Measurements from ENCODE around the gene SEC24B.
"Not testable (repeated sequence)": the region's sequence is repeated elsewhere in the genome, so short reads cannot be mapped to it uniquely, and the experiment has no call there.

SEC24B gene

GRCh38 chr4:109495514-109495913 lies 61.9 kb downstream of the SEC24B start:
- TF ChIP-seq CTCF (IDR thresholded peaks at IDR 0.05; ENCODE audit: low read depth, low read length, missing control alignments): no peak
- DNase-seq (ENCODE audit: extremely low read depth, low read depth): no peak
- H3K4me3 ChIP-seq (replicated peaks; ENCODE audit: low read depth, low read length): no peak overlapping the region

GRCh38 chr4:109496875-109497274 lies 63.3 kb downstream of the SEC24B start:
- no peak for DNase-seq (ENCODE audit: extremely low read depth, low read depth)
- H3K4me3 ChIP-seq (replicated peaks; ENCODE audit: low read depth, low read length): no peak overlapping the region
- no peak for TF ChIP-seq CTCF (IDR thresholded peaks at IDR 0.05; ENCODE audit: low read depth, low read length, missing control alignments)

GRCh38 chr4:109497511-109497910 lies 63.9 kb downstream of the SEC24B start:
- no peak overlapping the region for H3K4me3 ChIP-seq (replicated peaks; ENCODE audit: low read depth, low read length)
- no peak for TF ChIP-seq CTCF (IDR thresholded peaks at IDR 0.05; ENCODE audit: low read depth, low read length, missing control alignments)
- no peak for DNase-seq (ENCODE audit: extremely low read depth, low read depth)

- DNase-seq (ENCODE audit: extremely low read depth, low read depth): no peak
- no peak for TF ChIP-seq CTCF (IDR thresholded peaks at IDR 0.05; ENCODE audit: low read depth, low read length, missing control alignments)
Observed at GRCh38 chr4:109499513-109499912, 65.9 kb downstream of the SEC24B start.

GRCh38 chr4:109506890-109507289 lies 73.3 kb downstream of the SEC24B start:
- TF ChIP-seq CTCF (IDR thresholded peaks at IDR 0.05; ENCODE audit: low read depth, low read length, missing control alignments): no peak
- no peak for DNase-seq (ENCODE audit: extremely low read depth, low read depth)
- no peak overlapping the region for H3K4me3 ChIP-seq (replicated peaks; ENCODE audit: low read depth, low read length)

More at GRCh38 chr4:109499513-109499912, 65.9 kb downstream of the SEC24B start:
- H3K4me3 ChIP-seq (replicated peaks; ENCODE audit: low read depth, low read length): no peak overlapping the region

GRCh38 chr4:109510687-109511086 lies 77.1 kb downstream of the SEC24B start:
- no peak for DNase-seq (ENCODE audit: extremely low read depth, low read depth)
- no peak overlapping the region for H3K4me3 ChIP-seq (replicated peaks; ENCODE audit: low read depth, low read length)
- TF ChIP-seq CTCF (IDR thresholded peaks at IDR 0.05; ENCODE audit: low read depth, low read length, missing control alignments): no peak

- no peak overlapping the region for H3K4me3 ChIP-seq (replicated peaks; ENCODE audit: low read depth, low read length)
- TF ChIP-seq CTCF (IDR thresholded peaks at IDR 0.05; ENCODE audit: low read depth, low read length, missing control alignments): no peak
- DNase-seq (ENCODE audit: extremely low read depth, low read depth): no peak
Observed at GRCh38 chr4:109511414-109511813, 77.8 kb downstream of the SEC24B start.

- H3K4me3 ChIP-seq (replicated peaks; ENCODE audit: low read depth, low read length); DNase-seq (ENCODE audit: extremely low read depth, low read depth): not testable (repeated sequence)
Observed at GRCh38 chr4:109513368-109513767, 79.8 kb downstream of the SEC24B start.
